HG02981 (cell line): ENCODE data around the gene CXCR4.
A peak's percentile ranks its signal among the peaks of the same experiment; 100 is the strongest.

ENCODE experiments used
- ATAC-seq: cut with Tn5 transposase; IDR thresholded peaks from one replicate; pipeline ENCODE4 v1.9.1; 2021; ENCODE audit warnings: mild to moderate bottlenecking, moderate library complexity; ENCODE audit not compliant: unreplicated experiment

The CXCR4 gene

DNA sequence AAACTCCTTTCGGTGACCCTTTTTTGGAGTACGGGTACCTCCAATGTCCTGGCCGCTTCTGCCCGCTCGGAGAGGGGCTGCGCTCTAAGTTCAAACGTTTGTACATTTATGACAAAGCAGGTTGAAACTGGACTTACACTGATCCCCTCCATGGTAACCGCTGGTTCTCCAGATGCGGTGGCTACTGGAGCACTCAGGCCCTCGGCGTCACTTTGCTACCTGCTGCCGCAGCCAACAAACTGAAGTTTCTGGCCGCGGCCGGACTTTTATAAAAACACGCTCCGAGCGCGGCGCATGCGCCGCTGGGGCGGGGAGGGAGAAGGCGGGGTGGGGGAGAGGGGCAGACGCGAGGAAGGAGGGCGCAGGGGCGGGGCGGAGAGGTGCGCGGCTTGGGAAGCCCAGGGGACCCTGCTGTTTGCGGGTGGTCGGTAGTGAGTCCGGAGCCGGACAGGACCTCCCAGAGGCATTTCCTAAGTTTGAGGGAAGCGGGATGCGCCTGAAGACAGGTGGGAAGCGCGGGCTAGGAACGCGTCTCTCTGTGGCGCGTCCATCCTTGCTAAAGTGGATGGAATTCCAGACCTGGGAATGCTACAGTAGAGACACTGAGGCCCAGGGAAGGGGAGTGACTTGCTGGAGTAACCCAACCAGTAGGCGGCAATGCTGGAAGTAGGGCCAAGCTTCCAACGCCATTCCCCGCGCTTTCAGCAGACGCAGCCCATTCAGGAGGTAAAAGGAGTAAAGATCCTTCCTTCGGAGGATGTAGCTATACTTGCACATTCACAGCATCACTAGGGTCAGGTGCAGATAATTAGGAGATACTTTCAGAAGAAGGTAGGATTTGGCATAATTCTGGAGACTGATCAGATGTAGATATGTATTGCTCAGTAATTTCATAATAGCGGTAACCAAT is at the start of gene CXCR4:
CXCR4 (minus strand) TSS at position 241 of the 910 bp plus-strand sequence; CDS start at position 152, 89 bp downstream.
- no peak for ATAC-seq

DNA sequence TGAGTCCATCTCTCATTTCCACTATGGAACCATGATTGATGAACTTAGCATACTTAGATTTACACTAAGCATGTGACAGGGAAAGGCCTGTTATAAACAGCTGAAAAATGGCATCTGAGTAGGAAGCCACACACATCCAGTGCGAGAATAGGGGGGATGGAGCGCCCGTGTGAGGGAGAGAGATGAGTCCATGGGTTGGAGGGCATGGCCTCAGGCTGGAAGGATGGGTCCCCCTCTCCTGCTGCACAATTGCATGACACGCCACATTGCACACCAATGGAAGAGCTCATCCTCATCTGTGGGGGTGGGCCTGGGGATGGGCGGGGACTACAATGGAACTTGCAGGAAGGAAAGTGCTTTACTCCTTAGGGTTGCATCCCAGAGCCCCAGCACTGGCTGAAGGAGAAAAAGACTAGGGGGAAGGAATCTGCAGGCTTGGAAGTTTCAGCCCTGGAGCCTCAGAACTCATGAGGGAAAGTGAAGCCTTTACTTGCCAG is 46.4 kb upstream of the CXCR4 start:
- no peak for ATAC-seq

DNA sequence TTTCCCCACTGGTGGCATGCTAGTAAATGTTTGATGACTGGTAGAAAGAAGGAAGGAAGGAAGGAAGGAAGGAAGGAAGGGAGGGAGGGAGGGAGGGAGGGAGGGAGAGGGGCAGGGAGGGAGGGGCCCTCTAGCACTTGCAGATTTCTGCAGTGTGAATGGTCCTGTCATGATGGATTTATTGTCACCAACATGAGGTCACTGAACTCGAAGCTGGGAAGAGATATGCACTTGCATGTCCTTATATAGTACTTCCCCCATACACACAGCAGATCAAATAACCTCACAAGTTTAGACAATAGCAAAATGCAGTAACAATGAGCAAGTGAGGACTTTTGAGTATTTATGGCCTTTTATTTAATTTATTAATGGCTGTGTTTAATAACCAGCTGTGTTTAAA is 44.5 kb upstream of the CXCR4 start:
- no peak for ATAC-seq

DNA sequence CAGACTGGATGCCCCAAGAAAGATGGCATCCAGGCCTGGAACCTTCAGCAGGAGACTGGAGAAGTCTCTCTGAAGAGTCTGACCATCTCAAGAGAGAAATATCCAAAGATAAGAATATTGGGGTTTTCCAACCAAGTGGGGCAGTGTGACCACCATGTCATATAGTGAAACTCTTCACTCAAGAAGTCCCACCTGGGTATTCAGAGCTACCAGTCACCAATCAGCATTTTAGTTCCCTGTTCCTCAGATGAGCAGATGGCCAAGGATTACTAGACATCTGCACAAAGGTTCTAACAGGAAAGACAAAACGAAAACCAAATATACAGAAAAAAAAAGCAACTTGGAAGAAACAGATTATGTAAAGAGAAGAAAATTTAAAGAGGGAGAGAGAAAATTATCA is 38.5 kb upstream of the CXCR4 start:
- no peak for ATAC-seq

DNA sequence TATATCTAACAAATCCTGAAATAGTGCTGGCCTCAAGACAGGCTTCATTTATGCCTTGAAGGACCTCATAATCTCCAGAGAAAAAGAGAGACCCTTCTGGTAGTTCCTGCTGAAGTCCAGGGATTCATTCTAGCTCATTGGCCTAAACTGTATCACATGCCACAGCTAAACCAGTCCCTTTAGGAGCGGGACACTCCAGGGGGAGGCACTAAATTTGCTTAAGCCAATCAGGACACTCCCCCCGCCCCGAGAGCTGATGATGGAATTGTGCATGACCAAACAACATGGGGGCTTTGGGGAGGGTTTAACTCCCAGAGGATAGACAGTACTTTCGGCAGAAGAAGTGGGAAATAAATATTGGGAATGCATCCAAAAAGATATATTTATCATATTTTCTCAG is 36.4 kb upstream of the CXCR4 start:
- ATAC-seq = no peak

DNA sequence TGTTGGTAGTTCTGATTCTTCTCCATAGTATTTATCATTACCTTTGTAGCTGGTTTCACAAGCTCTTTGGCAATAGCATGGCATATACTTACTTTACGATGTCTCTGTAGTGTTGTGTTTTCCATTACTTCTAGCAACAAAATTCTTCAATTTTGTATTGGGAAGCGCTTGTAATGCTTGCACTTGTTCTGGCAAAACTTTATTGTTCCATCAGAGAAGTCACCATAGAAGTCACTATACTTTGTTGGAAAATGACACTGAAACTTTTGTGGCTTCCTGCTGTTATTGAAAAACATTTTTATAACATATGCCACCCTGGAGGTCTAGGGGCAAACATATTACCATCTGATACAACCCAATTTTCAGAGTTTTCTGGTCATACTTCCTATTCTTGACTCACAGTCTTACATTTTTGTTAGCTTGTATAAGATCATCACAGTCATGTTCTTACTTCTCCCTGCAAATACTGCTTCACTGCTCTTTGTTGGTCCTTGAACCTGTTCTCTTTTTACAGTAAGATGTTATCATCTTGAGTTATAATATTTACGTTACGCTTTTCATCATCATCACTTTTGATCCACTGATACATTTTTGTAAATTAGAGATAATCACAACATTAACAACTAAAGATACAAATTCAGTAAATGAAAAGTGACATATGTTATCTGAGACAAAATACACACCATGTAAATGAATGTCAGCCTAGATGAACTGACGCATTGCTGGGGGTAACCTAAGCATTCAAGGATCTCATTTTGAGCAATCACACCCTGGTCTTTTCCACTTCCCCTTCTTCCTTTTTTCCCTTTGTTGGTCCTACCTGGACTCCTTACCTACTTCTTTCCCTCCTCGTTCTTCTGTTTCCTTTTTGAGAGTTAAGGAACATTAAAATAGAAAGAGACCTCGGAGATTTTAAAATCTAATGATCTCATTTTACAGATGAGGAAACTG is 33.3 kb upstream of the CXCR4 start:
- ATAC-seq = no peak

DNA sequence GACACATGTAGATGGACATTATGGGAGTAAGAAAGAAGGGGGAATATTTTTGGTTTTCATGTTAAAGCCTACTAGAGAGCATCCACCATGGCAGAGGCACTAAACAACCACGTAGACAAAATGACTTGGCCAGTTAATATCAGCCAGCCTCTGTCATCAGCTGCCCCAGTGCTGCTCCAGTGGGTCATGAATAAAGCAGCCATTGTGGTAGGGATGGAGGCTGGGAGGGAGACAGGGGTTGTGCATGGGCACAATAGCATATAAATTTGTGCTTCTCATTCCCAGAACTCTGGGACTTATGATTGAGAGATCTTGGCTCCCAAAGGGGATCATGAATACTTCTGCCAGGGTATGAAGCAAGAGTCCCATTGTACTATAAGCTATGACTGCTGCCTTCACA is 31.1 kb upstream of the CXCR4 start:
- no peak for ATAC-seq

DNA sequence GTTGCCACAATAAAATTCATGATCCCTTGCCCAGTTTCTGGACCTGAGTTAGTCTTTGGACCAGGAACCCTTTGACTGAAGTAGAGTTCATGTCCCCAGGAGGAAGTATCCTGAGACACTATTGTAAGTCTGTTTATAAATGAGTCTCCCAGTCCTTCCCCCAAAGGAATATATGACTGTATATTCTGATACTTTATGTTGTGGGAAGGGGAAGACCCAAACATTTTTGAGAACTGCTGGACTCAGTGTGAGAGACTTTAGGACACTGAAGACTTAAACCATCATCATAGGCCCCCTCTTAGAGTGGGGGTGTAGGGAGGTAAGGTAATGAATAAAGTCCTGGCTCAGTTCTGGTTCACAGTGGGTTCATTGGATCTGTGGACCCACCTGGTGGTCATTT is 28.6 kb upstream of the CXCR4 start:
- no peak for ATAC-seq

DNA sequence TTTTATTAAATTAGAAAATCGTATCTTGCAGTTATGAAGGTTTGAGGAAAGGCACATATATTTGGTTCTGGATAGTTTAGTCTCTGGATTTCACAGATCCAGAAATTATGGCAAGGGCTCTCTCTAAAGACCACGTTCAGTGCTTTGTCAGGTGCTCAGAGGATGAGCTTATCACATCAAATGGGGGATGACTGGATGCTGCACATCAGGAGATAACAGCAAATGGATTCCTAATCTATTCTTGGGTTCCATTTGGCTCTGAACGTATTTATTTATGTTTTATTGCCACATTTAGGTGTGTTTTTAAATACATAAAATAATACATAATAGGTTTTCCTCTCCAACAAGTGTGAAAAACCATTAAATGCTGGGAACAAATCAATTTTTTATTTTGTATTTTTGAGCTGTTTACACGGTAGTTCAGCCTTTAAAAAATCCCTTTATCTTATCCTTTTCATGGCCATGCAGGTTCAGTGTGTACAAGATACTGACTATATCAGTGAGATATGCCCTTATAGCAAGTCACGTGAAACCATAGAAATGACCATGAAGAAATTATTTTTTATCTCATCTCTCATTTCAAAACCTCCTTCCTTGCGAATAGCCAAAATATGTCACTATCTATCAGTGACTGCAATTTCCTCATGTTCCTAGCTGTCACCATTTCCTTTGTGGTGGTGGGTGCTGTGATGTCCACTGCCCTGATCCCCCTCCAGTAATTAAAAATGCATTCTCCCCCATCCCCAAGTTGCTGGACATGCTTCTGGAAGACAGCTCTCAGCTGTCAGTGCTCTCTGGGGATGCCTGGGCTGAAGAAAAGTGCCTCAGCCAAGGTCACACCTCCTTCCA is 25.9 kb upstream of the CXCR4 start:
- no peak for ATAC-seq

DNA sequence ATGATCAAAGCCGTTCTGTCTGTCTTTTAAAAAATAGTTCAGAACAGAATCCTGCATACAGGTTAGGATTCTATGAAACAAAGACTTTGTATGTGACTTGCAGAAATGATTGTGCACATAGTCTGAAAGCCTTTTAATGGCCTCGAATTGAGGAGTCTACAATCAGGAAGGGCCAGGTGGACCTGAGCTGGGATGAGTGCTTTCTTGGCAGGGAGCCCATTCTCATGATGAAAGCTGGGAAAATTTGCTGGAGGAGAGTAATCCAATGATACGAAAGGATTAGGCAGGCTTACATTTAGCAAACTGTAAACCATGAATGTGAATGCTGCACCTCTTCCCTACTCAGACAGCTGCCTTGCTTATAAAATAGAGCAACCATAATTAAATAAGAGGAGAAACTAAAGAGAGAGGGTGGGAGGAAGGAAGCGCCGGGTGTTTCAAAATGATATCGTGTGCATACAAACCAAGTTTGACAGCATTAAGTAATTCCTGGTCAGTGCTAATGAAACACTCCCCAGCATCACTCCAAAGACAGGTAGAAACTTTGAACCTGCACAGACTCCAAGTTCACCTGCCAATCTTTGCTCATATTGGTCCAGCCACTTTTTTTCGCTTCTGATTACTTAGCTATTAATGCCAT is 23.7 kb upstream of the CXCR4 start:
- ATAC-seq = no peak

DNA sequence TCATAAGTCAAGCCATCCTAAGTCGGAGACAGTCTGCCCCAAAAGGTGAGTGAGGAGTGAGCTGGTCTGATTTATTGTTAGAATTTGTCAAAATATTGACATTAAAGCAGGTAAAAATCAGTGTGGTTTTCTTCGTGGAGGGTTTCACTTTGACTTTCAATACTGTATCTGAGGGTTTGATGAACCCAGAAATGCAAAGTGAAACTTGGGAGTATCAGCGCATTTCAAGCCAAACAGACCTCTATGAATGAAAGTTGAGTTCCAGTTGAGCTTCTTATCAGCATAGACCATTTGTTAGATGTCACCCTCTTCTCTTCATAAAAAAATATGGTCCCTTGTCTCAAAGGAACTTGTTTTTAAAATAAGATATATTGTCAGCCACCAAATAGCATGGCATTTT is 21.7 kb upstream of the CXCR4 start:
- ATAC-seq = no peak

DNA sequence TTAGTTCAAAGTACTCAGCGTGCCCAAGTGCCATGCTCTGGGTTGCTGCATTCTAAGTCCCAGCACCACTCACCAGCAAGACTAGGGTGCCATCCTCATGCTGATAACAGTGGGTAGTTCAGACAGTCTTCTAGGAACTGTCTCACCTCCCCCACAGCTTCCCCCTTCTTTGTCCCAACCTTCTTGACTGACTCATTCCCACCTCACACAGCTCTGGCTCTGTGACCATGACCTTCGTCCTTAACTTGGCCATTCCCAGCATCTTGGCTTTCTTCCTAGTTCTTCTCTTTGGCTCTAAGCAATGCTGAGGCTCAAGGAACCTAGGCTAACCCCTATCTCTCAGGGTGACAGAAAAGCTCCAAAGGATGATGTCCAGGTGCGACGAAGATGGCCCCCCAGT is 20.0 kb upstream of the CXCR4 start:
- no peak for ATAC-seq

DNA sequence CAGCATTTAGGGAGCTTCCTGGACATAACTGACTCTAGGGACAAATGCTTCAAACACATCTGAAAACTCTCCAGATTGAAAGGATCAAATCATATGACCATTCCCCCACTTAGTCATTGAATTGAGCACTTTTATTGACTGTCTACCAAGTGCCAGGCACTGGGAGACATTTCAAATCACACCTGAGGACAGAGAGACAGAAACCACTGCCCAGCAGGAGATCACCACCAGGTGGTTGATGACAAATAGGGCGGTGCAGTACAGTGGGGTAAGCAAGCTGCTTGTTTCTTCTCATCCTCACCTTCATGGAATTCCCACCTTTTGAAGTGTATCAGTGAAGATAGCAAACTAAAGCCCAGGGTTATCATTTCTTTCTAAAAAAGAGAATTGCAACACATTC is 19.0 kb upstream of the CXCR4 start:
- no peak for ATAC-seq

DNA sequence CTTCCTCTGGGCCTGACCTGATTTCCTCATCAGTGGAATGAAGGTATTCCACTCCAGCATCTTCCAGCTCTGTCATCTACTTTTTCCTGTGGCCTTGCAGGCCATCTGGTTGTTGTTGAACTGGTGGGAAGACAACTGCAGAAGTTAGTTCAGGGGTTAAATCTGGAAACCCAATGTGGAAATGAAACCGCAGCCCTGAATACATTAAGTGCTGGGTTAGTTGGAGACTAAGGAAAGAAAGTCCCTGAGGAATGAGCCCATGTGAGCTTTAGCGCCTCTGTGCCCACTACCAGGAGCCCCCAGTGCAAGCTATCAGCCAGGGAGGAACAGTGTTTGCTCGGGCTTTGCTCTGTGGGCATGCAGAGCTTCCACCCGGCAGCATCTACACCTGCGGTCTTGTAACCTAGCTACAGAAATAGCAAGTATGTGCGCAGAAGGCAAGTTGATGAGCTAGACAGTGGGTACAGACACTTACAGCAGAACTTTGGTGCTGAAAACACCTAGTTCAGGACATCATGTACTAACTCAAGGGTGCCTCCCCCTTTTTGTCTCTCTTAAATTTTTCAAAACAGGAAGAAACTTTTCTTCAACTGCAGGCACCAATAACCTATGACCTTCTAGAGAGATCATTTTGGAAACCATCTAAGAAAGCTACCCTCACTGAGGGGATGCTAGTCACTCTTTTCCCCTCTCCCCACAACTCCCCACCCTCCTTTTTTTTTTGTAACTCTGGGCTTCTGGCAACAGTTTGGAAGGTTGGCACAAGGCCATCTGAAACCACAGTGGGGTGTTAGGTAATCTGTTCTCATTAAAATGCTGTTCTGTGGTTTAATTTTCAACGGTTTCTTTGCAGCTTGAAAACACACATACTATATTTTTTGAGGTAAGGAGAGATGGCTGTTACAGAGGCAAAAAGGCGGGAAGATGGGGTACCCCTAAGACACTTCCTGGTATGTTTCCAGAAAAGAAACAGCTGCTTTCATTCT is 18.3 kb upstream of the CXCR4 start:
- ATAC-seq = peak; percentile 46

DNA sequence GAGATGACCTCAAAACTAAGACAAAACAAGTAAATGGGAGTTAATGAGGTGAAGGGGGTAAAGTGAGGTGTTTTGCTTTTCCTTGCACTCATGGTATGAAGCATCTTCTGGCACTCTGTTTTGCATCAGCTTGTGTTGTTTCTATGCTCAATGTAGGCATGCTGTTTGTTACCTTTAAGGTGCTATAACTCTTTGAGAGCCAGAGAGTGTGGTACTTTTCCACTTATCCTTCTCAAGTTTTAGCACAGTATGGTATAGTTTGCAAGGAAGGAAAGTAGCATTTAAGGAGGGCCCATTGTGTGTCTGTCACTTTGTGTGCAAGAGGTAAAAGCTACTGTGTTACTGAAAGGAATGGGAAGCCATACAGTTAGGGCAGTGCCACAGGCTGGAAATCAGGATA is 17.5 kb upstream of the CXCR4 start:
- no peak for ATAC-seq

DNA sequence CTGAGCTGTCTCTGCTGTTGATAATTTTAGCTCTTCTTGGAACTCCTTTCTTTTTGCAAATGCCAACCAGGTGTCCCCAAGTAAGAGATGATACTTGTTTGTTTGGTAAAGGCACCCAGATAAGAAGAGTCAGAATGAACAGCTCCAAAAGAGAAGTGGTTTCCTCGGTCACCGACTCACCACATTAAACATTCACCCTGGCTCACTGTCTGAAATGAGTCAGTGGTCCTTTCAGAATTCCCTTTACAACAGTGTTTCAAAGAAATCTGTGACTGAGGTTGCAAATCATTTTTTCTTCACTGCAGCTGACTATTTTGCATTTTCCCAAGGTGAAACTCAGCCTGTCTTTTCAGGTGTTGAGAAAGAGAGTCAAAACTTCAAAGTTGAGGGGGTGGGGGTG is 16.2 kb upstream of the CXCR4 start:
- ATAC-seq = peak; percentile 33

DNA sequence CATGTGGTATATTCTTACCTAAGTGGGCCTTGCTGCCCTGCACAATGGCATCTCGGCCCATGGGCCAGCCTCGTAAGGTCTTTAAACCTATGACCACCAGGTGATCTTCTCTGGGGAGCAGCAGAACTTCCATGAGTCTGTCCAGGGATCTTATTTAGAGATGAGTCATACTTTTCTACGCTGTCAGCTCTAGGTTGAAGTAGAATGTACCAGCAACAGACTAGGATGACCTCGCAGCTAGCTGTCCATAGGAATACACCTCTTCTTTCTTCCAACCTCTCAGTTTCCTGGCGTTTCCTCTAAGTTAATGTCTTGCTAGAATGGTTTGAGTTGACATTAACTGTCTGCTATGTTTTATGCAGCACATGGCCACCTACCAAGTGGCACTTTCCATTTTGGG is 15.6 kb upstream of the CXCR4 start:
- no peak for ATAC-seq

DNA sequence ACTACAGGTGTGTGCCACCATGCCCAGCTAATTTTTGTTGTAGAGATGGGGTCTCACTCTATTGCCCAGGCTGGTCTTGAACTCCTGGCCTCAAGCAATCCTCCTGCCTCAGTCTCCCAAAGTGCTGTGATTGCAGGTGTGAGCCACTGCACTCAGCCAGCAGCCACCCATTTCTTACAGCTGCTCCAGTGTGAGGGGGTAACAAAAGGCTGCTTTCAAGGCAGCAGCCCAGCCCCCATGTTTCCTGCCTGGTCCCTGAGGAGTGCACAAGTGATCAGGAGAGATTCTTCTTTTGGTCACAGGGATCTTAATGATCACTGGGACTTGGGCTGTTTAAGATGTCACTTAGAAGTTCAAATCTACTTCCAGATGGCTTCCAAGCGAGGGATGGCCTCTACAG is 15.2 kb upstream of the CXCR4 start:
- no peak for ATAC-seq

DNA sequence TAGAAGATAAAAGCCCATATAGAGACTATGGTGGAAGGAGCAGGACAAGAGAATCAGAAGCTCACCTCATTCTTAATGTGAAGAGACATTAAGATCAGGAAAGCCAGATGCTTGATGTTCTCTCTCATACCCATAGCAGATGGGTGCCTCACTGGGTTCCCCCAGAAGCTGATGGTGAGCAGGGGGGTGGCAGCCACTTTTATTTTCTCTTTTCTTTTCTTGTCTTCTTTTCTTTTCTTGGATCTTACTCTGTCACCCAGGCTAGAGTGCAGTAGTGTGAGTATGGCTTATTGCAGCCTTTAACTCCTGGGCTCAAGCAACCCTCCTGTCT is 14.8 kb upstream of the CXCR4 start:
- no peak for ATAC-seq
